Measurements from ENCODE around the gene C13orf42. TPM values are rescaled to one million over a fixed set of nuclear protein-coding genes. Genes with fewer than 3 reads are reported as not detected.

The C13orf42 gene
- polyA plus RNA-seq, 3 donors: not detected

- Histone ChIP-seq H3K79me2 (ENCODE audit: insufficient read depth, low read length) (no peaks in the 10 kb centered on the region), H3K9ac (ENCODE audit: insufficient read depth, low read length, poor library complexity, severe bottlenecking) (no peak overlapping the region), H3K36me3 (replicated peaks in 1 of 2; ENCODE audit: control insufficient read depth in 1 of 2, insufficient read depth in 2 of 2, low read length in 2 of 2) (no peaks in the 10 kb centered on the region), H3K4me1 (ENCODE audit: control insufficient read depth in 1 of 2, insufficient read depth in 2 of 2, low read length in 2 of 2) (peaks cover 17 to 20% of the 10 kb centered on the region in 2 donors), H3K4me3 (replicated peaks in 1 of 3; ENCODE audit: low read depth in 2 of 3, low read length in 3 of 3) (no peak overlapping the region), H3K4me2 (replicated peaks; ENCODE audit: extremely low read depth, low read length, poor library complexity, severe bottlenecking) (no peak overlapping the region), H3K9me3 (replicated peaks in 1 of 2; ENCODE audit: control insufficient read depth in 1 of 2, insufficient read depth in 1 of 2, low read length in 2 of 2) (no peaks in the 10 kb centered on the region), H4K20me1 (ENCODE audit: insufficient read depth, low read length) (no peaks in the 10 kb centered on the region), H3K27me3 (ENCODE audit: control insufficient read depth in 2 of 2, insufficient read depth in 2 of 2, low read length in 2 of 2) (peaks cover 0 to 17% of the 10 kb centered on the region in 2 donors), H2AFZ (ENCODE audit: insufficient read depth, low read depth, low read length, poor library complexity, severe bottlenecking) (no peak overlapping the region), H3K27ac (ENCODE audit: low read depth in 1 of 2, low read length in 2 of 2) (no peak overlapping the region)
- H3K36me3 Mint-ChIP-seq: no peaks in the 10 kb centered on the region
- peak overlapping the region in 1 of 2 donors; percentile 42 for H3K4me3 Mint-ChIP-seq
- intact Hi-C loops (cut with micrococcal nuclease): loop anchor here in 1 of 2 donors (10.0 kb wide), 1 partner anchor 1392 kb away; no protein-coding TSS in a partner anchor
- no CpG with 5 or more reads among the region's 9 CpGs for WGBS (ENCODE audit: insufficient coverage)
- DNase-seq: no peak
- TF ChIP-seq CTCF (IDR thresholded peaks at IDR 0.05): no peak
- peaks cover 28% of the 10 kb centered on the region for H3K4me1 Mint-ChIP-seq
- peak overlapping the region in 1 of 7 donors; percentile 22 for H3K27ac Mint-ChIP-seq
- H3K27me3 Mint-ChIP-seq (ENCODE audit: low read depth in 3 of 3): peaks cover 3 to 24% (median 16%) of the 10 kb centered on the region in 3 donors
- H3K9me3 Mint-ChIP-seq: no peaks in the 10 kb centered on the region
These were observed 43.8 kb downstream of the C13orf42 start for GRCh38 chr13:51067210-51067701.

- no peaks in the 10 kb centered on the region for H3K36me3 Mint-ChIP-seq
- no peaks in the 10 kb centered on the region for H4K20me1 ChIP-seq (ENCODE audit: insufficient read depth, low read length)
- no peak overlapping the region for H3K9ac ChIP-seq (ENCODE audit: insufficient read depth, low read length, poor library complexity, severe bottlenecking)
- H3K27ac ChIP-seq (ENCODE audit: low read depth in 1 of 2, low read length in 2 of 2): no peak overlapping the region
- no peak overlapping the region for H3K4me2 ChIP-seq (replicated peaks; ENCODE audit: extremely low read depth, low read length, poor library complexity, severe bottlenecking)
- no peaks in the 10 kb centered on the region for H3K36me3 ChIP-seq (replicated peaks in 1 of 2; ENCODE audit: control insufficient read depth in 1 of 2, insufficient read depth in 2 of 2, low read length in 2 of 2)
- no peaks in the 10 kb centered on the region for H3K9me3 ChIP-seq (replicated peaks in 1 of 2; ENCODE audit: control insufficient read depth in 1 of 2, insufficient read depth in 1 of 2, low read length in 2 of 2)
- peaks cover 3 to 24% (median 16%) of the 10 kb centered on the region in 3 donors for H3K27me3 Mint-ChIP-seq (ENCODE audit: low read depth in 3 of 3)
- peaks cover 17 to 20% of the 10 kb centered on the region in 2 donors for H3K4me1 ChIP-seq (ENCODE audit: control insufficient read depth in 1 of 2, insufficient read depth in 2 of 2, low read length in 2 of 2)
- WGBS (ENCODE audit: insufficient coverage): 4% methylated on average over 8 of the region's 15 CpGs
- H3K4me1 Mint-ChIP-seq: peaks cover 28% of the 10 kb centered on the region
- no peak overlapping the region for H3K4me3 ChIP-seq (replicated peaks in 1 of 3; ENCODE audit: low read depth in 2 of 3, low read length in 3 of 3)
- H3K27ac Mint-ChIP-seq: peak overlapping the region in 5 of 7 donors; percentile 11 to 59 (median 19)
- H3K27me3 ChIP-seq (ENCODE audit: control insufficient read depth in 2 of 2, insufficient read depth in 2 of 2, low read length in 2 of 2): peaks cover 0 to 17% of the 10 kb centered on the region in 2 donors
- H3K4me3 Mint-ChIP-seq: peak overlapping the region; percentile 27 to 74
- intact Hi-C loops (cut with micrococcal nuclease): loop anchor here in 1 of 2 donors (10.0 kb wide), 1 partner anchor 1391 kb away; no protein-coding TSS in a partner anchor
- TF ChIP-seq CTCF (IDR thresholded peaks at IDR 0.05): no peak
- DNase-seq: peak; percentile 44 to 78 (median 63)
- H3K79me2 ChIP-seq (ENCODE audit: insufficient read depth, low read length): no peaks in the 10 kb centered on the region
- H3K9me3 Mint-ChIP-seq: no peaks in the 10 kb centered on the region
- peak overlapping the region; percentile 51 for H2AFZ ChIP-seq (ENCODE audit: insufficient read depth, low read depth, low read length, poor library complexity, severe bottlenecking)
These were observed 44.8 kb downstream of the C13orf42 start for GRCh38 chr13:51066091-51066831.

Measured in CD14-positive monocyte (primary cell).